CD4-positive, alpha-beta T cell treated with Interleukin-15 for 4 hours (primary cell): ENCODE measurements around the gene RPH3AL.
"Not testable (repeated sequence)": the region's sequence is repeated elsewhere in the genome, so short reads cannot be mapped to it uniquely, and the experiment has no call there.

Experiments used
- DNase-seq: peaks from one replicate; pipeline ENCODE4 v3.0.0-alpha.2; 2020; ENCODE audit warnings: low spot score

The RPH3AL gene

GRCh38 chr17:224576-224975, 128.0 kb downstream of the RPH3AL start:
- DNase-seq = not testable (repeated sequence)

- DNase-seq = no peak
These were observed 128.7 kb downstream of the RPH3AL start for GRCh38 chr17:223723-224471.

- no peak for DNase-seq
These were observed 130.4 kb downstream of the RPH3AL start for GRCh38 chr17:222172-222571.

- no peak for DNase-seq
These were observed 132.9 kb downstream of the RPH3AL start for GRCh38 chr17:219696-220095.

GRCh38 chr17:218432-219110, 134.0 kb downstream of the RPH3AL start:
- DNase-seq = no peak

- DNase-seq = no peak
These were observed 136.0 kb downstream of the RPH3AL start for GRCh38 chr17:216625-217024.

- DNase-seq = not testable (repeated sequence)
These were observed 136.8 kb downstream of the RPH3AL start for GRCh38 chr17:215563-216478.

GRCh38 chr17:214881-215331, 137.7 kb downstream of the RPH3AL start:
- DNase-seq = no peak

GRCh38 chr17:213286-214105, 139.1 kb downstream of the RPH3AL start:
- DNase-seq = no peak

- no peak for DNase-seq
These were observed 142.2 kb downstream of the RPH3AL start for GRCh38 chr17:210402-210801.

GRCh38 chr17:208429-208828, 144.2 kb downstream of the RPH3AL start:
- no peak for DNase-seq

GRCh38 chr17:207775-208174, 144.8 kb downstream of the RPH3AL start:
- no peak for DNase-seq

GRCh38 chr17:206941-207560, 145.6 kb downstream of the RPH3AL start:
- no peak for DNase-seq

GRCh38 chr17:206484-206883, 146.1 kb downstream of the RPH3AL start:
- not testable (repeated sequence) for DNase-seq

- DNase-seq = no peak
These were observed 146.8 kb downstream of the RPH3AL start for GRCh38 chr17:205817-206216.

- DNase-seq = no peak
These were observed 147.4 kb downstream of the RPH3AL start for GRCh38 chr17:205148-205669.

GRCh38 chr17:204427-205147, 148.0 kb downstream of the RPH3AL start:
- no peak for DNase-seq

GRCh38 chr17:202501-202951, 150.1 kb downstream of the RPH3AL start:
- no peak for DNase-seq

- DNase-seq = not testable (repeated sequence)
These were observed 150.9 kb downstream of the RPH3AL start for GRCh38 chr17:201736-202135.

GRCh38 chr17:201257-201656, 151.3 kb downstream of the RPH3AL start:
- not testable (repeated sequence) for DNase-seq
